AG10803 (cell line): ENCODE measurements around the gene WDR59.

Experiments
- DNase-seq: peaks from one replicate; pipeline ENCODE4 v3.0.0; 2010; ENCODE audit warnings: low read depth
- H3K4me3 ChIP-seq: 2 replicates; pipeline ENCODE4 v1.5.1; 2011; ENCODE audit warnings: mild to moderate bottlenecking, low read length, control low read depth
- TF ChIP-seq, protein P1 (sequence below): conservative IDR thresholded peaks from 2 replicates; pipeline ENCODE4 v1.5.1; 2011; ENCODE audit warnings: mild to moderate bottlenecking, low read length, control low read depth, inconsistent platforms

WDR59 gene

DNA sequence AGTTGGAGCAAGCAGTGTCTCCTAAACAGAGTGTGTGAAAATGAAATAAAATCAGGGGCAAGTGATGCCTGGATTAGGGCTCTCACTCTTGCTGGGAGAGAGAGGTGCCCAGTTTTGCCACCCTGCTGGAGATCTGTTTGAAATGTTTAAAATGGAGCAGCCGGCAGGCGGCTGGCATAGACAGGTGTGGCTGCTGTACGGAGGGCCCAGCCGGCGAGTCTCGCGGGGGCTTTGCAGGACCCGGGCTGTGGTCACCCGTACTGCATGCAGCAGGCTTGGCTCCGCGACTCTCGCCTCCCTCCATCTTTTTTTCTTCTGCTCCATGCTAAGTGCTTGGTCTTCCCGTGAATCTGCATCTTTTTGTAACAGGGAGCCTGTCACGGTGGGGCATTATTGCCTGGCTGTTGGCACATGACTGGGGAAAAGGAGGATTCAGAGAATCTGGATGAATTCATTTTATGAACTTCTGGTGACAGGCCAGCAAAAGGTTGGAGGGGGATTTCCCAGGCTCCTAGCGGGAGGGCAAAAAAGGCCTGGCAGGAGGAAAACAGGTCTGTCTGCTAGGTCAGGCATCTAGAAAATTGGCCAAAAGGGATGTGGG lies 15.7 kb upstream of the WDR59 start:
- TF ChIP-seq, protein P1, sequence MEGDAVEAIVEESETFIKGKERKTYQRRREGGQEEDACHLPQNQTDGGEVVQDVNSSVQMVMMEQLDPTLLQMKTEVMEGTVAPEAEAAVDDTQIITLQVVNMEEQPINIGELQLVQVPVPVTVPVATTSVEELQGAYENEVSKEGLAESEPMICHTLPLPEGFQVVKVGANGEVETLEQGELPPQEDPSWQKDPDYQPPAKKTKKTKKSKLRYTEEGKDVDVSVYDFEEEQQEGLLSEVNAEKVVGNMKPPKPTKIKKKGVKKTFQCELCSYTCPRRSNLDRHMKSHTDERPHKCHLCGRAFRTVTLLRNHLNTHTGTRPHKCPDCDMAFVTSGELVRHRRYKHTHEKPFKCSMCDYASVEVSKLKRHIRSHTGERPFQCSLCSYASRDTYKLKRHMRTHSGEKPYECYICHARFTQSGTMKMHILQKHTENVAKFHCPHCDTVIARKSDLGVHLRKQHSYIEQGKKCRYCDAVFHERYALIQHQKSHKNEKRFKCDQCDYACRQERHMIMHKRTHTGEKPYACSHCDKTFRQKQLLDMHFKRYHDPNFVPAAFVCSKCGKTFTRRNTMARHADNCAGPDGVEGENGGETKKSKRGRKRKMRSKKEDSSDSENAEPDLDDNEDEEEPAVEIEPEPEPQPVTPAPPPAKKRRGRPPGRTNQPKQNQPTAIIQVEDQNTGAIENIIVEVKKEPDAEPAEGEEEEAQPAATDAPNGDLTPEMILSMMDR = no peak
- DNase-seq = no peak

DNA sequence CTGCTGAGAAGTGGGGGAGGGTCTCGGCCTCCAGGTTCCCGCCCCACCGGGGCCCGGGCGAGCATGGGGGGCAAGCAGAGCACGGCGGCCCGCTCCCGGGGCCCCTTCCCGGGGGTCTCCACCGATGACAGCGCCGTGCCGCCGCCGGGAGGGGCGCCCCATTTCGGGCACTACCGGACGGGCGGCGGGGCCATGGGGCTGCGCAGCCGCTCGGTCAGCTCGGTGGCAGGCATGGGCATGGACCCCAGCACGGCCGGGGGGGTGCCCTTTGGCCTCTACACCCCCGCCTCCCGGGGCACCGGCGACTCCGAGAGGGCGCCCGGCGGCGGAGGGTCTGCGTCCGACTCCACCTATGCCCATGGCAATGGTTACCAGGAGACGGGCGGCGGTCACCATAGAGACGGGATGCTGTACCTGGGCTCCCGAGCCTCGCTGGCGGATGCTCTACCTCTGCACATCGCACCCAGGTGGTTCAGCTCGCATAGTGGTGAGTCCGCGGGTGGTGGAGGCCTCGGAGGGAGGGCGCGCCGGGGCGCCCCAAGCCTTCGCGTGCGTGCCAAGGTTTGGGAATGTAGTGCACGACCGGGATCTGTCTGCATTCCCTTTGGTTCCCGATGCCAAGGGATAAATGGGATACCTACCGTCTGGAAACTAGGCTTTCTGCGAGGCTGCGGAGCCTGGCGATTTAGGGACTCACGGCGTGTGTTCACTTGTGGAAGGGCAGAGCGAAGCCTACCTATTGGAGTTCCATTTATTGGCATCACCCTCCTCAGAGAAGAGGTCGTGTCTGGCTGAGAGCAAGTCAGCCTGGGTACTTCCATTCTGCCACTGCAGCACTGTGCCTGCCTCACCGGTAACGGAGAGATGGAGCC lies 14.9 kb upstream of the WDR59 start:
- H3K4me3 ChIP-seq = peak overlapping the region; percentile 71
- TF ChIP-seq, protein P1 = no peak
- DNase-seq = no peak

More for the DNA sequence above, 15.7 kb upstream of the WDR59 start:
- peak overlapping the region; percentile 71 for H3K4me3 ChIP-seq

DNA sequence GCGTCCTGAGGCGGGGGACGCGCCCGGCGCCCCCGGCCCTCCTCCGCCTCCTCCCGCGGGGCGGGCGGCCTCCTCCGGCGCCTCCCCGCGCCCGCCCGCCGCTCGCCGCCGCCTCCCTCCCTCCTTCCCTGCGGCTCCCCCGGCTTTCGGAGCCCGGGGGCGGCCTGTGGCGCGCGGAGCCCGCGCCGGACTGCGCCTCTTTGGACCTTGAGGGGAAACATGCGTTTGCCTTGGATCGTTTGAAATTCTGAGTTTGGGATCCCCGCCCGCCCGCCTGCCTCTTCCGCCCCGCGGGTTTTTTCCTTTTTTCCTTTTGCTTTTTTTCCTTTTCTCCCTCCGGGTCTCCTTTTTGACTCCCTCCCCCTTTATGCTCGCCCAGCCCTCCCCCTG lies 14.3 kb upstream of the WDR59 start:
- TF ChIP-seq, protein P1 = no peak
- no peak for DNase-seq
- peak overlapping the region; percentile 71 for H3K4me3 ChIP-seq

DNA sequence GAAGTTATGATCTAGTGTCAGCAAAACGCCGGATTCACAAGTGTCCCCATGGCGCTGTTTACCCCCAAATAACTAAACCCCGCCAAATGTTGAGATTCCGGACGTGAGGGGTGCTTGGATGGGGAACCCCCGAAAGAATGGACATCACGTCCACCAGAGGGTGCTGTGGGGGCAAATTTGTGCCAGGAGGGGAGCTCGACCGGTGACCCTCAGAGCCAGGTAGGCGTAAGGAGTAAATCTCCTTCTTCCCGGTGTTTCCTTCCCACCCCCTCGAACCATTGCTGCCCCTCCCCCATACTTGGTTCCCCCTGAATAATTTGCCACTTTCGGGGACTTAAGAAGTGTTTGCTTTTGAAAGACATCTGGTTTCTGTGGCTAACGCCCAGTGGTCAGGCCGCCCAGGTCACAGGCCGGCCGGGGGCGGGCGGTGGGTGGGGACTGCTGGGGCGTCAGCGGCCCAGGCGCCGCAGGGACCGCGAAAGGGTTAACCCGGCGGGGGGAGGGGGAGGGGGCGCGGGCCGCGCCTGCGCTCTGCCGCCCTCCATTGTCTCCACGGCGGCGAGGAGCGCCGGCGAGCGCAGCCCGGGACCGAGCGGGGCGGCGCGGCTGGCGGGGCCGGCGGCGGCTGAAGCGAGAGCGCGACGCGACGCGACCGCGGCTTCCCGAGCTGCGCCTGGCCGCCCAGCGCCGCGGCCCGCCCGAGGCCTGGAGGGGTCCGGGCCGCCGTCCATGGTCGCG lies 13.7 kb upstream of the WDR59 start, which contains the start of gene ZNRF1:
TSS of gene ZNRF1 (plus strand) at position 544 of the 738 bp plus-strand sequence. CDS start 648 bp downstream, outside the sequence.
- H3K4me3 ChIP-seq = peak within 1 kb of the TSS; percentile 71
- DNase-seq = peak; percentile 68
- TF ChIP-seq, protein P1 = peak; percentile 78

DNA sequence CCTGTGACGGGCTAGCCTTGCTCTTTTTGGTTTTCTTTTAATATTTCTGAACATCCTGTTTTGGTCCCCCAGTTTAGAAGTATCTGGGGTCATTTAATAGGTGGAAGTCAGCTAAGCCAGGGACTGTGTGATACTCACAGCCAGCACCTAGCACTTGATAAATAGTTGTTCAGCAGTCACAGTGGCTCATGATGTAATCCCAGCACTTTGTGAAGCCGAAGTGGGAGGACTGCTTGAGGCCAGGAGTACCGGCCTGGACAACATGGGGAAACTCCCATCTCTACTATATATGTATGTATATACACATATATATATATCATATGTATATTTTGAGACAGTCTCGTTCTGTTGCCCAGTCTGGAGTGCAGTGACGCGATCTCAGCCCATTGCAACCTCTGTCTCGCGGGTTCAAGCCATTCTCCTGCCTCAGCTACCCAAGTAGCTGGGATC lies 12.1 kb upstream of the WDR59 start:
- H3K4me3 ChIP-seq = no peak overlapping the region
- TF ChIP-seq, protein P1 = no peak
- no peak for DNase-seq

DNA sequence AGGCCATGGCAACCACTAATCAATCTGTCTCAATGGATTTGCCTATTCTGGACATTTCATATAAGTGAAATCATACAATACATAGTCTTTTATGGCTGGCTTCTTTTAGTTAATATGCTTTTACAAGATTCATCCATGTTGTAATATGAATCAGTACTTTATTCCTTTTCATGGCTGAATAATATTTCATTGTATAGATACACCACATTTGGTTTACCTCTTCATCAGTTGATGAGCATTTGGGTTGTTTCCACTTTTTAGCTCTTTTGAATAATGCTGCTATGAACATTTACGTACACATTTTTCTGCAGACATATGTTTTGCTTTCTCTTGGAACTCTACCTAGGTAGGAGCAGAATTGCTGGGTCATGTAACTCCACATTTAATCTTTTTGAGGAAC lies 11.1 kb upstream of the WDR59 start:
- no peak for DNase-seq
- TF ChIP-seq, protein P1 = no peak
- no peak overlapping the region for H3K4me3 ChIP-seq
